ENCODE data around the gene MEIS2.

MEIS2 gene

DNA sequence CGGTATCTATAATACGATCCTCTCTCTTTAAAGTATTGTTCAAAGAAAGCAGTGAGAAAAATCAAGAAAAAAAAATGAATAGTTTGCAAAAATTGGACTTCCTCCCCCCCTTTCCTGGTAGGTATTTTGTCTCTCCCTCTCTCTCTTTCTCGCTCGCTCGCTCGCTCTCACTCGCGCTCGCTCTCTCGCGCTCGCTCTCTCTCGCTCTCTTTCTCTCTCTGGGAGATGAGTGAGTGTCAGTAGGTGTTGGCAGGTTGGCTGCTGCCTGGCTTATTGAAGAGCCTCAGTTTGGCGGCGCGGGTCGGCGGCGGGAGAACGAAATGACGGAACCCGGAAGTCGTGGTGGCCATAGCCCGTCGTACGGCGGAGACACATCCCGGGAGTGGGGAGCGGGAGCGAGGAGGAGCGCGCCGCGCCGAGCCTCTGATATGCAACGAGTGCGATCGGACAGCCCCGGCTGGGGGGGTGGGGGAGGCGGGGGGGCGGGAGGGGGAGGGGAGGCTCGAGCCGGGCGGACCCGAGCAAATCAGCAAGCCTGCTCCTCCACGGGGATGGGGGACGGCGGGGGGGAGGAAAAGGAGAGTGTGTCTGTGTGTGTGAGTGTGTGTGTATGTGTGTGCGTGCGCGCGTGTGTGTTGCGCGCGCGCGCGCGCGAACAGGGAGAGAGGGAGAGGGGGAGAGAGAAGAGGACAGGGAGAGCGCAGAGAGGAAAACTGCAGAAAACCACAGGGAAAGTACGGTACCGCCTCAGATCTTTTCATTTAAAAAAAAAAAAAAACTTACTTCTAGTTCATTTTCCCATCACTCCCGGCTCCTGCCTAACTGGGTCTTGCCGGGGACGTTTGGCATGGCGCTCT is at the start of gene MEIS2:
MEIS2 (minus strand) TSS at position 441 of the 857 bp plus-strand sequence. CDS start 1,083 bp downstream, outside the sequence.
- DNase-seq (ENCODE audit: low read depth, low spot score): no peak

DNA sequence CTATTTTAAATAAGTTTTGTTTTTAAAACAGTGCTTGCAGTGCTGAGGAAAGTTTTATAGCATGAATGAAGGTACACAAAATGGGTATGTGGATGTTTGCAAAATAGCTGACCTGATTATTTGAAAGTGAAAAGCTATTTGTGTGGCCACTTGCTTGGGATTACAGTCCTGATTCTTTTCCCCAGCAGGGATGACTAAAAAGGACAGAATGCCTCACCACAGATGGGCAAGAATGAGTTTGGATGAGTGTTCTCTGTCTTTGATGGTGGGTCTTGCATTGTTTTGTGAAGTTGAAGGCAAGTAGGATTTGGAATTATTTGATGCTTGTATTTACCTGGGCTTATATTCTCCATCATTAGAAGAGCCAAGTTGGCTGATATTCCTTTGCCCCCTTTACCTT is 48.8 kb upstream of the MEIS2 start:
- DNase-seq (ENCODE audit: low read depth, low spot score): no peak

DNA sequence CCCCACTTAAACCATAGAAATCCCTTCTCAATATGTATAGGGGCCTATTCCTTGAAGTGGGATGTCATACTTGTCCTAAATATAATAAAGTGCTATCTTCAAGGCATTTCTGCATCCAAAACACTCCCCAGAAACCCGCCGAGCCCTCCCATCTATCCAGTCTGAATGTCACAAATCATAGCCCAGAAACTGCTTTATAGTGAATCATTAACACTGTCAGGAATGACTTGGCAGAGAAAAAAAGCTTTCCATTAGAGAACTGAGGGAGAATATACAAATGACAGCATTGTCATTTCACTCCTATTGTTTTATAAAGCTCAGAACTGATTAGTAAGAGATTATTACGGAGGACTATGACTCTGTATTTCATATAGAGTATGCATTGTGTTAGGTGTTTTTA is 48.4 kb upstream of the MEIS2 start:
- no peak for DNase-seq (ENCODE audit: low read depth, low spot score)

DNA sequence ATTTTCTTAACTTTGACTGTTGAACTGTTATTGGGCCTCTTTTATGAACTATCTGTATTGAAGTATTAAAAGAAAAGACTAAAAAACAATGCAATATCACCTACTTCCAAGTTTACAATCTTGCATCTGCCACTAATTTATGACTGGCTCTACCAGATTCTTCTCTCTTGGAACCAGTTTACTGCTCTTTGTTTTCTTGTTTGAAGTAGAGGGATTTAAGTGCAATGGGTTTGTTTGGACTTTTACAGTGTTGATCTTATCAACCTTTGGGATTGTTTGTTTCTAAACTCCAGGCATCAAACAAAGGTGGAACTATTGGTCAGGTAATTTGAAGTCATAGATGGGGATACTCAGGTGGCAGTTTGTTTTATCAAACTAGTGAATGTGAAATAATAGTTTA is 43.0 kb upstream of the MEIS2 start:
- no peak for DNase-seq (ENCODE audit: low read depth, low spot score)

DNA sequence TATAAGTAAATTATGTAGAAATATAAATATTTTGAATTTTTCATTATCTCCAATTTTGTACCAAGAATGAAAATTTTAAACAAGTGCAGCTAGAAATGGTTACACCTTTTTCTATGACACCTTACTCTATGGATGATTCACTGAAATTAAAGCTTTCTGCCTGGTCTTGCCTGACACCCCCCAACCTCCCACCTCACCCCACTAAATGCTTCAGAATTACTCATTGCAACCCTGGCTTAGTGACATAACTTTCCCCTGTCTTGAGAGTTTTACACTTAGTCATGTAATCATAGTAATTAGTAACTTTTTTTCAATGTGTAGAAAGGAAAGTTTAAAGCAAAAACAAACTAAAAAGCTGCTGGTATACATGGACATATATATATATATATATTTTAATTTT is 42.0 kb upstream of the MEIS2 start:
- DNase-seq (ENCODE audit: low read depth, low spot score): no peak

DNA sequence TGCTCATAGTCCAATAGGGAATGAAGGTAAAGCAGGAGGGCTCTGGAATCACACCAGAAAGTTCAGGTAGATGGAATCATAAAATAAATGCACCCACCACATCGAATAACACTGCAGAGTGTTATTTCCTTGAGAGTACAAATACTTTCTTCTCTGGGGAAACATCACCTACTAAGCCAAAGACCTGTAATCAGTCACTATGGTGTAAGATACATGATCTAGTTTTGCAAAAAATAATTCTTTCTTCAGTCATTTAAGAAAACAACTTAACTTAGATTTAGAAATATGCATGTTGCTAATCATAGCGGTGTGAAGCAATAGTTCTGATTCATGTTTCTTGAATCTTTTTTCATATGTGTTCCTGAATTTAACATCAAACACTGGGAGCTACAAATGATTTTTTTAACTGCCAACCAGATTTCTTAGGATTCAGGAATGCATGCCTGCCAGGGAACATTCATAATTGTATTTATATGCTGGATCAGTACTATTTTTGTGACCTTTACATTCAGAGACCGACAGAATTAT is 40.2 kb upstream of the MEIS2 start:
- no peak for DNase-seq (ENCODE audit: low read depth, low spot score)

DNA sequence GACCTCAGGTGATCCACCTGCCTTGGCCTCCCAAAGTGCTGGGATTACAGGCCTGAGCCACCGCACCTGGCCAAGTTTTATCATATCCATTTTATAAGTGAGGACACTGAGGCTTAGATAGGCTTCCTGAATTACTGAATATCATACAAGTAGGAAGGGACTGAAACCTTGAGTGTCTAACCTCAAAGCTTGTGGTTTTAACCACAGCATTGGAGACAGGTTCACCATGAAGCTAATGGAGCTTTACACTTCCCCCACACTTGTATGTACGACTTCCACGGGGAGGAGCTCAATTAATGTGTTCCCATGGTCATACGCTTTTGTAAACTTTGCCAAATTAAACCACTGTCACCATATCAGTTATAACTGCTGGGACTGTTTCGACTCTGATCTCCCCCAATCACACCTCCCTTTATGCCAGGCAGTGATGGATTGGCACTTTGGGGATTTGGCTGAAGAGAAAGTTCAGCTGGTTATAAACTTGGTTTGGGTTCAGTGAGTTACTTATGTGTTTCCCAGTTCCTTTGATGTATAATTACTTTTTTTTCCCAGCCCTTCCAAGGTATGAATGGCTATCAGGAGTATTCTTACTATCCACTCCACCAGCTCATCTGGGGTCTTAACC is 38.4 kb upstream of the MEIS2 start:
- DNase-seq (ENCODE audit: low read depth, low spot score): no peak

DNA sequence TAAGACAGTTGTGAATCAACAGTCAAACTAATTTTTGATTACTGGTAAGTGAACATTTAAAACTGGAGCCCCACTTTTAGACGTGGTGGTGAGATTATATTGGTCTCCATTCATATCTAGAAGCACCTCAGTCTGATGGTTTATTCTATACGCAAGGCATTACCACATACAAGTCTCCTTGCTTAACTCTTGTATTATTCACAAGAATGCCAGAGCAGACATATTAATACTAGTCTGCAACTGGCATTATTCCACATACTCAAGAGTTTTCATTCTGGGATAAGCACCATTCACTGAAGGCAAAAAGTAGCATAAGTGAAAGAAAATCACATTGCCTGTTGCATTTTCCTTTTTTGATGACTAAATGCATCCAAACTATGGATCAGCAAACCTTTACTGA is 36.9 kb upstream of the MEIS2 start:
- no peak for DNase-seq (ENCODE audit: low read depth, low spot score)

DNA sequence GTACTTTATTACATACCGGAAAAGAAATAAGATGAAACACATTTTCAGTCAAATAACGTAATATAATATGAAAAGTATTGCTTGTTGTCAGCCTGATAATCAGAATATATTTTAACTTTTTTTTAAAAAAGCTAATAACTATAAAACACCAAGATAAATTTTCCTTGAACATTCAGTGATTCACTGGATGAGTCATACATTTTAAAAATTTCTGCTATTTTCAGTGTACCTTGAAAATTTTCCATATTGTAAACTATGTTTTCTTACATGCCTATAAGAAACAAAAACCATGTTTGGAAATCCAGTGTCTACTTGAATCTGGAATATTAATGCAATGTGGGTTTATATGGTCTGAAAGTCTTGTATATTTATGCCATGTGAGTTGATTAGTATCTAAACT is 36.3 kb upstream of the MEIS2 start:
- DNase-seq (ENCODE audit: low read depth, low spot score): no peak

DNA sequence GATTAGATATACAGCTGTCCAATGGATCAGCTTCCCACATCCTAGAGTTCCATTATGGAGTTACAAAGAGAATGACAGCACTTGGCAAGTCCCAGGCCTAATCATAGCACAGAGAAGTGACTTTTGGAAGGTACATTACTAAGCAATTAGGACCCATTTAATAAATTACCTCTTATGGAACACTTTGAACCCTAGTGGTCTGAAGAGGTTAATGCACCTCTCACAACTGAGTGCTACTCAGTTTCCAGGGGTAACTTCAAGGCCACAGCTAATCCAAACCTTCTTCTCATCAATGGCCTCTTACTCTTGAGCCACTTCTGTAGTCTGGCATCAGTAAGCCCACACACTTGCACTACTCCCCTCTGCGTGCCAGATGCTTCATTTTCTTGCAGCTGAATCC is 34.9 kb upstream of the MEIS2 start:
- no peak for DNase-seq (ENCODE audit: low read depth, low spot score)

DNA sequence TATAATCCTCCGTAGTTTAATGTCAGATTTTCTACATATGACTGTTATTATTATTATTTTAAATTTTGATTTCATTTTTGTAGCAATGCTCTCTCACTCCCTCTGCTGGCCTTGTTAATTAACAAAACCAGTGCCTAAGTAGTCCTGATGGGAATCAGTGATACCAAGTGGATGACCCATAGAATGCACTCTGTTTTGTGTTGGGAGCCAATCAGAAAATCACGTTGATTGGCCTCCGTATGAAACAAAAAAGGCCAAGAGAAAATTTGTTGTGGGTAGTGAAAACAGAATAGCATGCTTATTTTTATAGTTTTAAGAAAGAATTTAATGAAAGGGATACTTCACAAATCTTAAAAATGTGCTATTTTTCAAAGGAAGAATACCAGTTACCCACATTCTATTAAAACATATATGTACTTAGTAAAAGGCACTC is 34.4 kb upstream of the MEIS2 start:
- no peak for DNase-seq (ENCODE audit: low read depth, low spot score)

DNA sequence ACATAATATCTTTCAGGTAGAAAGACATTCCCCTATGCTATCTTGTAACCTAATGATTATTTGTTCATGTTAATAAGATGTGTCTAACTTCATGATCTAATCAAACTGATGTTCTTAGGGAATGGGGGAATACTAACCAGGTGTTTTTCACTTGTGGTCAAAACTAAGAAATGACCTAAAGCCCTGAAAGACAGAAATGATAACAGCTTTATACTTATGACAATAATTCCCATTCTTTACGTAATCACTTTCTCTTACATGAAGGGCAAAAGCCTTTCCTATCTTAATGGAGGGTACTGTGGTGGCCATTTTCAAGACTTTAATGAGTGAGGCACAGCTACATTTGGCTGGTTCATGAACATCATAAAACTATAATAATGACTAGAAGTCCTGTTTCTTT is 33.9 kb upstream of the MEIS2 start:
- no peak for DNase-seq (ENCODE audit: low read depth, low spot score)

DNA sequence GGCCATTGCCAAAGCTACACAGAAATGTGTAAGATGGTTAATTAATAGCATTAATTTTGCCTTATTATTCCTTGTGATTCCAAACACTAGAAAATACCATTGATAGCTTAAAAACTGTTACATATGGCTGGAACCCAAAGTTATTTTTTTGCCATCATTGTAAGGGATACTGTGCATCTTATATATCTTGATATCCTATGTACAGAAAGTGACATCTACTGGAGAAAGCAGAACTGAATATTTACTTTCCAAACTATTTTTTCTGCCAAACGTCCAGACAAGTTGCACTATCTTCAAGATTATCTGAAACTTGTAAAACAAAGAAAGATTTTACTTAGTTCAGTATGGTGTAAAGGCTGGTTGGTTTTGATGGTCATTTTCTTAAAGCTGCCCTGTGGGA is 33.3 kb upstream of the MEIS2 start:
- no peak for DNase-seq (ENCODE audit: low read depth, low spot score)

DNA sequence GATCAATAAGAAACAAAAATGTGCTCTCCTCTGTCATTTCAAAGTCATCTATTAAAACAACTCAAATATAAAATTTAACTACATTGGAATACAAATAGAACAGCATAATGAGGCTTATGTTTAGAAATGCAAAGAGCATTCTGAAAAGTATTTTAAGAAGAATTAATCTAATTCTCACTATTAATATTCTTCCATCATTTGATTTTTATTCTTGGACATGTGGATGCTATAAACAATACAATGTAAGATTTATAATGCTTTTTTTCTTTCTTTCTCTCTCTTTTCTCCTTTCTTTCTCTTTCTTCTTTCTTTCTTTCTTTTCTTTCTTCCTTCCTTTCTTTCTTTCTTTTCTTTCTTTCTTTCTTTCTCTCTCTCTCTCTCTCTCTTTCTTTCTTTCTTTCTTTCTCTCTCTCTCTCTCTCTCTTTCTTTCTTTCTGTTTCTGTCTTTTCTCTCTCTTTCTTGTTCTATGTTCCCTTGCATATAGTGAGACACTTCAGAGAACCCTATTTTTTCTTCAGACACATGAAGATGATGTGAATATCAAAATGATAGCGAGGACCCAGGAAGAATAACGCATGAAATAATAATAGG is 32.6 kb upstream of the MEIS2 start:
- no peak for DNase-seq (ENCODE audit: low read depth, low spot score)

DNA sequence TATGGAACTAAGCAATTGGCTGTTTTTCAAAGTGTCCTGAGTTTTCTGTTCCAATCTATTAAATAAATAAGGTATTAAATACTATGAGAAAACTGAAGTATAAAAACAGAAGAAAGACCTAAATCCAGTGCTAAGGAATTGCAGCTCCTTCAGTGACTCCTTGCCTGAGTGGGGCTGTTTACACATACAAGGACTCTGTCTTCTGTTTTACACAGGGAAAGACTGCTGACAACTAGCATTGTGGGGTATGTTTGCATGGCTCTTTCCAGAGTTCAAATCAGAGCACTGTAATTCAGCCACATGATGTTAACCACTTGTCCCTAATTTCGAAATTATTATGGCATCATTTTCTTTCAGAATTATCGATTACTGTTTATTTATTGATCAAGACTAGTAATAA is 31.3 kb upstream of the MEIS2 start:
- no peak for DNase-seq (ENCODE audit: low read depth, low spot score)

DNA sequence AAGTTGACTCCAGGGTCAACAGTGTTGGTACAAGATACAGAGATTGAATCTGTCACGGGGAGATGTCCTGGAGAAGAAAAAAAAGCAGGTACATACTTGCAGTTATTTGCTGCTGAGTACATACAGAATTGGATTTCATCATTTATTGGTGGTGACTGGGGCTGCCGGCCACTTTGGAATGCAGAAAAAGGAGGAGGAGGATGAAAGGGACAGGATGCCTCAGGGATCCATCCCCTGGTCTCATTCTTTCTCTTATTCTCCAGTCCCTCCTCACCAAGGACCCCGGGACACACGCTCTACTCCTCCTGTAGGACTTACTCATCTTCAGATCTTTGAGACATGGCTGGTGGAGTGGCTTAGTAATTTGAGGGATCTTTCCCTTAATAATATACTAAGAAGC is 30.0 kb upstream of the MEIS2 start:
- DNase-seq (ENCODE audit: low read depth, low spot score): no peak

DNA sequence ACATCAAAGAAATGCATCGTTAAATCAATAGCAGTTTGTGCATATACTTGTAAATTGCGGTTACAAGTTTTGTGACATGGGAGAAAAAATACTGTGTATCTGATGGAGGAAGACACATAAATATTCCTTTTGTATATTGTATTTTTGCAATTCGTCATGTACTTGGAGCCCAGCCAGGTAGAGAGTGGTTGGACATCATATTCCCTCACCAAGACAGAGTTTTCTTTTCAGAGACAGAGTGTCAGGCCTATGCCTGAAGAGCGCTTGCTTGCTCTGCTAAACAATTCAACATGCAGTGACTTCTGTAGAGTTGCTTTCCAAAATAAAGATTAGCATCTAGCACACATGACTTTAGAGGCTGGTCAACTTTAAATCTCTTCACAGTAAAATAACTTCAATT is 24.8 kb upstream of the MEIS2 start:
- no peak for DNase-seq (ENCODE audit: low read depth, low spot score)

DNA sequence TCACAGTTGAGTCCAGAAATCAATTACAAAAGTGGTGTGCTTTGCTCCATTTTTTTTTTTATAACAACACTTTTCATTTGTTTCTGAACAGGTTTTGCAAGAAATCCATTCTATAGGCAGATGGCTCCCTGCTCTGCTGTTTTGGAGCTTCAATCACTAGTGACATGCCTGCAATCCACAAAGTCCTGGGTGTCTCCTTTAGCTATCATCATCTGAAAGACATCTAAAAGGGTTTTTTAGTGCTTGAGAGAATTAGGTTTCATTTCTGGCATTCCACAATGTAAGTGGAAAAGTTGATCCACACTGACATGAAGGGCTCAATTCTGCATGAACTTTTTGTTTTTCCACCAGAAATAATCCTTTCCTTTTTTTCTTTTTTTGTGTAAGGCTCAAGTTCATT is 24.0 kb upstream of the MEIS2 start:
- no peak for DNase-seq (ENCODE audit: low read depth, low spot score)

DNA sequence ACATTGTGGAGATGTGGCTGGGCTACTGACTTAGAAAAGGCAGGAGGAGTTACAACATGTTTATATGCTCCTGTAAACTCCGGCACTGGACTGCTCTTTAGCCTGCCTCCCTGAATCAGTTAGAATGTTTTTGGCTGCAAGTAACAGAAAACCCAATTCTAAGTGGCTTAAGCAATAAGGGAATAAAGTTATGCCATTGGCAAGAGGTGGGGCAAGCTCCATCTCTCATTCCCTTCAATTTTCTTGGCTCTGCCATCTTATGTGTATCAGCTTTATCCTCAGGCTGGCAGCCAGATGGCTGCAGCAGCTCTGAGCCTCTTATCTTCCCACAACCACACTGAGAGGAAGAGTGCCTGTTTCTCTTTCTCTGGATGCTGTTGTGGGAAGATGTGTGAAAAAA is 22.4 kb upstream of the MEIS2 start:
- DNase-seq (ENCODE audit: low read depth, low spot score): no peak

DNA sequence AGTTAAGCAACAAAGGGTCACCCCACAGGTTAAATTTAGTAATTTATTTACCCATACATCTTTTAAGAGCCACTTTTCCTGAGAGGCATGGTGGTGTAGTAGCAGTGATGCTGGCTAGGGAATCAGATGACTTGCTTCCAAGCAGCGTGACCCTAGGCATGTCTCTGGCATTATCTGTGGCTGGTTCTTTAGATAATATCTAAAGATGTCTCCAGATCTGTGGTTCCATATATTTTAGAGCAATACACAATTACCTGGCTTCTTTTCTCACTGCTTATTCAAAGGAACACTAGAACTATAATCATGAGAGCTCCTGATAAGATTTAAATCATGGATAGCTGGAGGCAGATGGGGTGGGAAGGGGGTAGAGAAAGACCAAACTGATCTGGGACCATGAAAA is 21.1 kb upstream of the MEIS2 start:
- DNase-seq (ENCODE audit: low read depth, low spot score): no peak

DNA sequence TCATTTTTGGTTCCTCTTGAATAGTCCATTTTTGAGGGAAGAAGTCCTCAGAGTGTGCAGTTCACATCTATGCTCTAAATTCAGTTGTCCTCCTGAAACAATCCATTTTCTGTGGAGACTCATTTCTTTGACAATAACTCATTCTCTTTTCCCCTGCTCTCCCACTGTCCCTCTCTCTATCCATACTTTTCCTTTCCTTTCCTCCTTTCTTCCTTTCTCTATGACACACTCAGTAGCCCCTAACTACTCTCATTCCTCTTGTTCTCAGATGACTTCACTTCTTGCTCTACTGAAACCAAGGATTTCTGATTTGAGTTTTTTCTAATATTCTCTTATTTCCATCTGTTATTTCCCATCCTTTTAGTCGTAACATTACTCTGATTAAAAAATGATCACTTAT is 16.7 kb upstream of the MEIS2 start:
- no peak for DNase-seq (ENCODE audit: low read depth, low spot score)

DNA sequence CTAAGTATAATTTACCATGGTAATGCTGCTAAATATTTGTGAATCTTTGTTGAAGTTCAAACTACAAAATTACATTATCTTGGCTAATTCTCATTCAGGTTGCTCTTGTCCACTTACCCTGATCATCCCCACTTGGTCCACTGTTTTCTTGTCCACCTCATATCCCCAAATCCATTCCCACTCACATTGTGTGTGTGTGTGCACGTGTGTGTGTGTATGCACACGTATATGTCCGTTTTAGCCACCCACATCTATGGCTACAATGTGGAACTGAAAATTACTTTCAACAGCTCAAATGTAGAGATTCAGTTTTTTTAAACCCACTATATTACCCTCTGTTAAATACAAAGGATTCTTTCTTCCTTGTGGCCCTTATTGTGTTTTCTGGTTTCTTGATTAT is 15.2 kb upstream of the MEIS2 start:
- DNase-seq (ENCODE audit: low read depth, low spot score): no peak

Measured in smooth muscle cell of the brain vasculature (primary cell).